Activated T-helper 17 cell treated with anti-CD3 and anti-CD28 coated beads, Interleukin-2, amount 50 U/mL, for 72 hours (primary cell): ENCODE data around the gene JAK1. TPM values are rescaled to one million over a fixed set of nuclear protein-coding genes. Genes with fewer than 3 reads are reported as not detected.
A peak's percentile ranks its signal among the peaks of the same experiment; 100 is the strongest.
"Not testable (repeated sequence)": the region's sequence is repeated elsewhere in the genome, so short reads cannot be mapped to it uniquely, and the experiment has no call there.

ENCODE experiments used
- ATAC-seq: fragments of 150-1000 bp; cut with Tn5 transposase; replicated peaks from 2 replicates; pipeline ENCODE4 v1.10.0; 2021; ENCODE audit warnings: mild to moderate bottlenecking, moderate library complexity
- H3K27ac Mint-ChIP-seq: one replicate; pipeline ENCODE4 v1.8.0; 2022; ENCODE audit warnings: mixed read lengths
- H3K27me3 Mint-ChIP-seq: one replicate; pipeline ENCODE4 v1.8.0; 2022; ENCODE audit warnings: mixed read lengths
- H3K36me3 Mint-ChIP-seq: one replicate; pipeline ENCODE4 v1.8.0; 2022; ENCODE audit warnings: low read depth, mild to moderate bottlenecking, mixed read lengths
- H3K4me1 Mint-ChIP-seq: one replicate; pipeline ENCODE4 v1.8.0; 2022; ENCODE audit warnings: mixed read lengths
- H3K4me3 Mint-ChIP-seq: one replicate; pipeline ENCODE4 v1.8.0; 2022; ENCODE audit warnings: mild to moderate bottlenecking, mixed read lengths
- H3K9me3 Mint-ChIP-seq: one replicate; pipeline ENCODE4 v1.8.0; 2022; ENCODE audit warnings: mixed read lengths
- total RNA-seq, 2 donors: library from RNA; stranded (reverse); gene quantifications; one replicate each; pipeline ENCODE4 v1.2.3, GENCODE V29; 2022

JAK1 gene
- total RNA-seq, 2 donors from 2014 or later, result 123 to 142 TPM

GRCh38 chr1:64836802-64837201 lies 129.5 kb downstream of the JAK1 start:
- Mint-ChIP-seq H3K36me3 (peaks cover 100% of the 10 kb centered on the region), H3K9me3 (no peaks in the 10 kb centered on the region), H3K4me1 (no peaks in the 10 kb centered on the region), H3K4me3 (no peak overlapping the region), H3K27me3 (no peaks in the 10 kb centered on the region), H3K27ac (peak overlapping the region; percentile 12)
- no peak for ATAC-seq

- Mint-ChIP-seq H3K4me3 (no peak overlapping the region), H3K27me3 (no peaks in the 10 kb centered on the region), H3K36me3 (peaks cover 85% of the 10 kb centered on the region), H3K27ac (peak overlapping the region; percentile 30), H3K9me3 (no peaks in the 10 kb centered on the region), H3K4me1 (peaks cover under 1% of the 10 kb centered on the region)
- peak; percentile 64 for ATAC-seq
Measured at GRCh38 chr1:64834734-64835133, 131.6 kb downstream of the JAK1 start.

- Mint-ChIP-seq H3K27ac (peak overlapping the region; percentile 90), H3K4me3 (no peak overlapping the region), H3K4me1 (peaks cover 36% of the 10 kb centered on the region), H3K9me3 (no peaks in the 10 kb centered on the region), H3K36me3 (peaks cover 45% of the 10 kb centered on the region), H3K27me3 (no peaks in the 10 kb centered on the region)
- no peak for ATAC-seq
Measured at GRCh38 chr1:64830030-64830651, 136.2 kb downstream of the JAK1 start.

- ATAC-seq, result no peak
- Mint-ChIP-seq H3K4me1 (peaks cover 36% of the 10 kb centered on the region), H3K36me3 (peaks cover 39% of the 10 kb centered on the region), H3K4me3 (peak overlapping the region; percentile 73), H3K9me3 (no peaks in the 10 kb centered on the region), H3K27me3 (no peaks in the 10 kb centered on the region), H3K27ac (peak overlapping the region; percentile 90)
Measured at GRCh38 chr1:64829411-64830029, 136.8 kb downstream of the JAK1 start.

GRCh38 chr1:64828829-64829228 lies 137.5 kb downstream of the JAK1 start:
- peak overlapping the region; percentile 90 for H3K27ac Mint-ChIP-seq
- peak overlapping the region; percentile 73 for H3K4me3 Mint-ChIP-seq
- H3K36me3 Mint-ChIP-seq, result peaks cover 32% of the 10 kb centered on the region
- peaks cover 40% of the 10 kb centered on the region for H3K4me1 Mint-ChIP-seq
- peak; percentile 49 for ATAC-seq
- no peaks in the 10 kb centered on the region for H3K27me3 Mint-ChIP-seq
- no peaks in the 10 kb centered on the region for H3K9me3 Mint-ChIP-seq

GRCh38 chr1:64826991-64827390 lies 139.4 kb downstream of the JAK1 start:
- H3K27ac Mint-ChIP-seq, result peak overlapping the region; percentile 90

GRCh38 chr1:64823691-64824476 lies 142.5 kb downstream of the JAK1 start:
- H3K4me3 Mint-ChIP-seq, result peak overlapping the region; percentile 3

More at GRCh38 chr1:64826991-64827390, 139.4 kb downstream of the JAK1 start:
- peak; percentile 96 for ATAC-seq
- H3K27me3 Mint-ChIP-seq, result no peaks in the 10 kb centered on the region
- H3K4me3 Mint-ChIP-seq, result peak overlapping the region; percentile 73
- no peaks in the 10 kb centered on the region for H3K9me3 Mint-ChIP-seq
- peaks cover 40% of the 10 kb centered on the region for H3K4me1 Mint-ChIP-seq
- peaks cover 13% of the 10 kb centered on the region for H3K36me3 Mint-ChIP-seq

GRCh38 chr1:64822621-64823020 lies 143.7 kb downstream of the JAK1 start:
- no peak overlapping the region for H3K27ac Mint-ChIP-seq
- ATAC-seq, result no peak
- no peak overlapping the region for H3K4me3 Mint-ChIP-seq
- H3K4me1 Mint-ChIP-seq, result peaks cover 19% of the 10 kb centered on the region
- no peaks in the 10 kb centered on the region for H3K36me3 Mint-ChIP-seq
- no peaks in the 10 kb centered on the region for H3K9me3 Mint-ChIP-seq
- H3K27me3 Mint-ChIP-seq, result no peaks in the 10 kb centered on the region

More at GRCh38 chr1:64823691-64824476, 142.5 kb downstream of the JAK1 start:
- Mint-ChIP-seq H3K9me3 (no peaks in the 10 kb centered on the region), H3K36me3 (peaks cover 4% of the 10 kb centered on the region), H3K27ac (peak overlapping the region; percentile 6), H3K27me3 (no peaks in the 10 kb centered on the region), H3K4me1 (peaks cover 32% of the 10 kb centered on the region)
- ATAC-seq, result no peak

- H3K27ac Mint-ChIP-seq, H3K27me3 Mint-ChIP-seq, H3K9me3 Mint-ChIP-seq, H3K4me1 Mint-ChIP-seq, H3K4me3 Mint-ChIP-seq, ATAC-seq, H3K36me3 Mint-ChIP-seq: not testable (repeated sequence)
Measured at GRCh38 chr1:64820572-64820971, 145.8 kb downstream of the JAK1 start.

GRCh38 chr1:64817364-64817763 lies 149.0 kb downstream of the JAK1 start:
- not testable (repeated sequence) for H3K27ac Mint-ChIP-seq, H3K36me3 Mint-ChIP-seq, H3K9me3 Mint-ChIP-seq, H3K27me3 Mint-ChIP-seq, H3K4me1 Mint-ChIP-seq, ATAC-seq, H3K4me3 Mint-ChIP-seq

- no peak overlapping the region for H3K4me3 Mint-ChIP-seq
- no peaks in the 10 kb centered on the region for H3K27me3 Mint-ChIP-seq
- no peaks in the 10 kb centered on the region for H3K9me3 Mint-ChIP-seq
- H3K27ac Mint-ChIP-seq, result no peak overlapping the region
- H3K36me3 Mint-ChIP-seq, result no peaks in the 10 kb centered on the region
- no peaks in the 10 kb centered on the region for H3K4me1 Mint-ChIP-seq
- no peak for ATAC-seq
Measured at GRCh38 chr1:64814427-64814826, 151.9 kb downstream of the JAK1 start.

- Mint-ChIP-seq H3K4me1 (no peaks in the 10 kb centered on the region), H3K4me3 (no peak overlapping the region), H3K27ac (no peak overlapping the region), H3K27me3 (no peaks in the 10 kb centered on the region), H3K36me3 (no peaks in the 10 kb centered on the region), H3K9me3 (no peaks in the 10 kb centered on the region)
- no peak for ATAC-seq
Measured at GRCh38 chr1:64811131-64811530, 155.2 kb downstream of the JAK1 start.

GRCh38 chr1:64810001-64810400 lies 156.3 kb downstream of the JAK1 start:
- no peaks in the 10 kb centered on the region for H3K36me3 Mint-ChIP-seq
- ATAC-seq, result no peak
- no peak overlapping the region for H3K4me3 Mint-ChIP-seq
- no peaks in the 10 kb centered on the region for H3K9me3 Mint-ChIP-seq
- no peaks in the 10 kb centered on the region for H3K4me1 Mint-ChIP-seq
- H3K27ac Mint-ChIP-seq, result no peak overlapping the region
- H3K27me3 Mint-ChIP-seq, result no peaks in the 10 kb centered on the region

- H3K9me3 Mint-ChIP-seq, result no peaks in the 10 kb centered on the region
- no peak overlapping the region for H3K27ac Mint-ChIP-seq
- no peaks in the 10 kb centered on the region for H3K4me1 Mint-ChIP-seq
- no peak for ATAC-seq
- H3K4me3 Mint-ChIP-seq, result no peak overlapping the region
- H3K36me3 Mint-ChIP-seq, result no peaks in the 10 kb centered on the region
- H3K27me3 Mint-ChIP-seq, result no peaks in the 10 kb centered on the region
Measured at GRCh38 chr1:64809309-64809708, 157.0 kb downstream of the JAK1 start.
